PC-3 (cell line): ENCODE results near the gene HOXC13.

Experiments used
- CTCF ChIP-seq: fragments of 300-600 bp; sonication (generic); conservative IDR thresholded peaks from 2 replicates; pipeline ENCODE4 v1.5.1; 2017; ENCODE audit warnings: antibody characterized with exemption, low read depth, mild to moderate bottlenecking, low read length
- EZH2 ChIP-seq: fragments of 300-600 bp; sonication (generic); IDR thresholded peaks from one replicate; pipeline ENCODE4 v1.6.1; 2017; ENCODE audit warnings: antibody characterized with exemption, mild to moderate bottlenecking, low read length; ENCODE audit not compliant: unreplicated experiment
- EZH2phosphoT487 ChIP-seq: fragments of 300-600 bp; sonication (generic); IDR thresholded peaks from 2 replicates; pipeline ENCODE4 v1.6.1; 2018; ENCODE audit warnings: mild to moderate bottlenecking, antibody characterized with exemption, low read length, borderline replicate concordance

DNA sequence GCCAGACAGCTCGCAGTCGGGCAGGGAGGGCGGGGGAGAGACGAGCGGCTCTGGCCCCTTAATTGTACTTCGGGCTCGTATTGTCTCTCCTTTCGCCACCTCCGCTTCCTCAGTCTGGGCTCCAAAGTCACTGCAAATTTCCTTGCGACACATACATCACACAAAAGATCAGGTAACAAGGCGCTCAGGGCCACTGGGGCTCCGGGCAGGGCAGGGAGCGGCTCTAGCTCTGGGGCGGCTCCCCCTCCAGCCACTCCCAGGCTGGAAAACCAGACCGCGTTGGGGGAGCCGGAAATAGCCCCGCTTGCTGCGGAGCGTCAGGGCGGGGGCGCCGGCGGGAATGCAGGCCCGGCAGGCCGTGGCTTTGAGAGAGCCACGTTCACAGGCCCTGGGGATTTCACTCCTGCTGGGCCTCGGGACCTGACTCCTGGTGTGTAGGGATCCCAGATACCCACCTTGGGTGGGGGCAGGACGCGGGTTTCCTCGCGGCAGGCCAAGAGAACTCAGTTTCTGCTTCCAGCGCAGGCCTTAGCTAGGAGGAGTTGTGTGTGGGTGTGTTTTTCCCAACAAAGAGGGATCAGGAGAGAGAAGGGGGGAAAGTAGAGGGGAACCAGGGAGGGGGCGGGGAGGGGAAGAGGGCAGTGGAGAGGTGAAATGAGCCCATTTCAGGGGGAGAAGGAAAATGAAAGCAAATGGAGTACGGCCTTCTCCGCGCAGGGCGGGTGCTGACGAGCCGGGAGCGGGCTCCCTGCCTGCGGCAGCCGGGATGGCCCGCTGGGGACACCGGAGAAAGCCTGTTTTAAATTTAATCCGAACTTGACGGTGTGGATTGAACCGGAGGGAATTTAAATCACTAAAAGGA is 57.0 kb downstream of the HOXC13 start:
- TF ChIP-seq CTCF = no peak
- TF ChIP-seq EZH2 = no peak
- TF ChIP-seq EZH2phosphoT487 = no peak
